Epithelial cell of esophagus (primary cell): ENCODE data around the gene TBC1D10A.

Experiments
- DNase-seq: peaks from one replicate; pipeline ENCODE4 v3.0.0; 2010; ENCODE audit warnings: low read depth
- H3K4me3 ChIP-seq: 2 replicates; pipeline ENCODE4 v1.5.1; 2011; ENCODE audit warnings: mild to moderate bottlenecking, low read length, control low read depth
- CTCF ChIP-seq: IDR thresholded peaks from 2 replicates; pipeline ENCODE4 v1.5.1; 2011; ENCODE audit warnings: low read depth, mild to moderate bottlenecking, low read length, control low read depth, inconsistent platforms; ENCODE audit not compliant: insufficient read depth; ENCODE audit errors: missing control alignments

The TBC1D10A gene

GRCh38 chr22:30328466-30329049 is 1.8 kb upstream of the TBC1D10A start:
- no peak for DNase-seq
- no peak overlapping the region for H3K4me3 ChIP-seq
- TF ChIP-seq CTCF = no peak

GRCh38 chr22:30327864-30328345 is 1.2 kb upstream of the TBC1D10A start:
- peak overlapping the region; percentile 63 for H3K4me3 ChIP-seq
- peak; percentile 68 for DNase-seq
- TF ChIP-seq CTCF = peak; percentile 56

GRCh38 chr22:30326255-30326705 is 461 bp downstream of the TBC1D10A start:
- H3K4me3 ChIP-seq = peak overlapping the region; percentile 74
- DNase-seq = no peak
- TF ChIP-seq CTCF = no peak

- peak overlapping the region; percentile 74 for H3K4me3 ChIP-seq
- DNase-seq = no peak
- TF ChIP-seq CTCF = no peak
These were observed 952 bp downstream of the TBC1D10A start for GRCh38 chr22:30325724-30326254.

GRCh38 chr22:30325065-30325720 is 1.5 kb downstream of the TBC1D10A start:
- peak; percentile 94 for DNase-seq
- TF ChIP-seq CTCF = no peak
- peak overlapping the region; percentile 74 for H3K4me3 ChIP-seq

DNA sequence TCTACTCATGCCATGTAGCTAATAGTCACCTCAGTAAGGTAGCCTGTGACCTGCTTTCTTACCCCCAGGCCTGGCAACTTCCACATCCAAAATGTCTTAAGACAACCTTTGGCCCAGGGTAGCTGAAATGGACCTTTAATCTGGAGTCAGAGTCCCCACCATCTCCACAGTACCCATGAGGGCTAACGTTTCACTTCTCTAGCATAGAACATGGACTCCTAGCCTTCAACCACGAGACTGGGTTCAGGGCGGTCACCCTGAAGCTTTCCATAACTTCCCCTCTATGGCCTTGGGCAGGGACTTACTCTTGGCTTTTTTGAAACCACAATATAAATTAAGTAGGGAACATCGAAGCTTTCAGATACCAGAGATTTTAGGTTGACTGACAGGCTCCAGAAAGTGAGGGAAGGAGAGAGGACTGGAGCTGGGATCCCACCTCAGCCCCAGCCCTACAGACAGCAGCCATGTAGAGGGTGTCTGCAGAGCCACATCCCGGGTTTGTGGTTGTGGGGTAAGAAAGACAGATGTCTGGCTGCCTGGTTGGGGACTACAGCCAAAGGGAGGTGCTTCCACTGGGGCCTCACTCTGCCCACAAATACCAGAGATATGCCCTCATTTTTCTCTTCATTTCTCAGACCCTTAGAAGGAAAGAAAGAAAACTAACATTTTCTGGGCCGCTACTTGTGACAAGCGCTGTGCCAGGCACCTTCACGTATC is 2.6 kb downstream of the TBC1D10A start:
- DNase-seq = no peak
- H3K4me3 ChIP-seq = no peak overlapping the region
- no peak for TF ChIP-seq CTCF
